ENCODE data around the gene TMEM151A.
A peak's percentile ranks its signal among the peaks of the same experiment; 100 is the strongest.

TMEM151A gene

GRCh38 chr11:66336234-66337102, 44.8 kb downstream of the TMEM151A start, which contains the start of gene RIN1:
Gene RIN1 (minus strand): TSS chr11:66336434. CDS start chr11:66336402, 32 bp downstream.
- DNase-seq (ENCODE audit: low read depth in 2 of 2): peak; percentile 66 to 78

- no peak for DNase-seq (ENCODE audit: low read depth in 2 of 2)
Observed at GRCh38 chr11:66337103-66337899, 45.6 kb downstream of the TMEM151A start.

GRCh38 chr11:66338276-66339161, 46.8 kb downstream of the TMEM151A start:
- no peak for DNase-seq (ENCODE audit: low read depth in 2 of 2)

GRCh38 chr11:66339162-66339675, 47.5 kb downstream of the TMEM151A start:
- DNase-seq (ENCODE audit: low read depth in 2 of 2): no peak

DNA sequence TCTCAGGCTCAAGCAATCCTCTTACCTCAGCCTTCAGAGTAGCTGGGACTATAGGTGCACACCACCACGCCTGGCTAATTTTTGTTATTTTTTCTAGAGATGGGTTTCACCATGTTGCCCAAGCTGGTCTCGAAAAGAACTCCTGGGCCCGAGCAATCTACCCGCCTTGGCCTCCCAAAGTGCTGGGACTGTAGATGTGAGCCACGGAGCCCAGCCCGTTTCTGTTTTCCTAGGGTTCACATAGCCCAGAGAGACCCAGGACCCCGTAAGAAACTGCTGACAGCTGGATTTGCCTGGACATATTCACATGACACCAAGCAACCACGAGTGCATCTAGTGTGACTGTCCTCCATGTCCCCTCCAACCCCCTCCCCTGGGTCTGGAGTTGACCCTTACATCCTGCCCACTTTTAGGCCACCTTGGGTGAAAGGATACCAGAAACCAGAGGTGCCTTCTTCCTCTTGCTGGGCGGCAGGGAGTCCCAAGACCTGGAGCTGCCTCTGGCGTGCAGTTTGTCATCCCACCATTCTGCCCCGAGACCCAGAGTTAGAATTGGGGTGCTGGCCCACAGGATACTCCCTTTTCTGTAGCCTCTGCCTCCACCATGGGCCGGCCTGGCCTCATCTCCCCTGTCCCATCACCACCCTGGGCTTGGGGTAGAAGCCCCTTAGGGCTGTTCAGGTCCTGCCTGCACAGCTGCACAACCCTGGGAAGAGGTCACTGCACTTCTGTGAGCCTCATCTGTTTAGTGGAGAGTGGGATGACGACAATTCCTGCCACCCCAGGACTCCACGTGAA, 48.2 kb downstream of the TMEM151A start:
- DNase-seq (ENCODE audit: low read depth in 2 of 2): no peak

- no peak for DNase-seq (ENCODE audit: low read depth in 2 of 2)
Observed at GRCh38 chr11:66340596-66341501, 49.2 kb downstream of the TMEM151A start.

GRCh38 chr11:66341502-66342126, 49.9 kb downstream of the TMEM151A start:
- no peak for DNase-seq (ENCODE audit: low read depth in 2 of 2)

GRCh38 chr11:66343176-66343575, 51.5 kb downstream of the TMEM151A start:
- DNase-seq (ENCODE audit: low read depth in 2 of 2): no peak

DNA sequence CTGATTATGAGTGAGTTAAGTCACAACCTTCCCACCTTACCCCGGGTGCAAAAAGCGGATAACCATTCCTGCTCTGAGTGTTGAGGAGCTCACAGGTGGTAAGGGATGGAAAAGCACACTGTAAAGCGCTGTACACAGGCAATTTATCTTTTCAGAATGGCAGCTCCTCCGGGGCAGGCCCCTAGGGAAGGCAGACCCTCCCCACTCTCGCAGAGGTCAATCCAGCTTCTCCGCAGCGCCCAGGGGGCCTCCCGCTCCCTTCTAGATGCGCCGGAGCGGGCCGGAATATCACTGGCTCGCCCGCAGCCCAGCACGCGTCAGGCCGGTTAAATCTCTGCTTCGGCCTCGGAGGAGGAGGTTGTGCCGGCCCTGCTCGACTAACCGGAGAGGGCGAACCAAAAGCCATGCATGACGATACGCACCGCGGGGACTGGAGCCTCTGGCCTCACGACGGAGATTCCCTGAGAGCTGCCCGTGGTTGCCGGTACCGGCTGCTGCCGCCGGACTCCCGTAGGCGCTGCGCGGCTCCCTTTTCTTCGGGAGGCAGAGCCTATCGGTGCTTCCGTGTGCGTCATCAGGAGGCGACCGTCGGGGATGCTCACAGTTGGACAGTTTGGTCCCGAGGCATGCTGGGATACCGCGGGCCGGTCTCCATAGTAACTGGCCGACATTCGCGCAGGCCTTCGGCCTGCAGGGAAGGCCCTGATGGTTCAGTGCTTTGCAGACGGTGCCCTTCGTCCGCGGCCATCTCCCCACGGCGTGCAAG, 53.0 kb downstream of the TMEM151A start, which contains the start of gene BRMS1:
TSS of gene BRMS1 (minus strand) at position 555 of the 766 bp plus-strand sequence. CDS start 2,870 bp downstream, outside the sequence.
- DNase-seq (ENCODE audit: low read depth in 2 of 2): peak; percentile 93 to 96

GRCh38 chr11:66345316-66345649, 53.6 kb downstream of the TMEM151A start:
- DNase-seq (ENCODE audit: low read depth in 2 of 2): no peak
